HG03521 (cell line): ENCODE results near the gene PREP.

Experiments used
- ATAC-seq: cut with Tn5 transposase; IDR thresholded peaks from one replicate; pipeline ENCODE4 v1.9.1; 2021; ENCODE audit warnings: mild to moderate bottlenecking, moderate library complexity; ENCODE audit not compliant: unreplicated experiment

Gene PREP

GRCh38 chr6:105310947-105311346, 91.9 kb downstream of the PREP start:
- no peak for ATAC-seq

- no peak for ATAC-seq
These were observed 92.5 kb downstream of the PREP start for GRCh38 chr6:105310371-105310770.

GRCh38 chr6:105308840-105309239, 94.0 kb downstream of the PREP start:
- no peak for ATAC-seq

- no peak for ATAC-seq
These were observed 97.4 kb downstream of the PREP start for GRCh38 chr6:105305521-105305920.

- no peak for ATAC-seq
These were observed 98.1 kb downstream of the PREP start for GRCh38 chr6:105304825-105305224.

GRCh38 chr6:105304366-105304765, 98.5 kb downstream of the PREP start:
- no peak for ATAC-seq

- no peak for ATAC-seq
These were observed 100.2 kb downstream of the PREP start for GRCh38 chr6:105302617-105303128.

- ATAC-seq, result no peak
These were observed 100.9 kb downstream of the PREP start for GRCh38 chr6:105301756-105302616.

GRCh38 chr6:105301072-105301503, 101.8 kb downstream of the PREP start:
- ATAC-seq, result no peak

GRCh38 chr6:105300090-105300489, 102.8 kb downstream of the PREP start:
- ATAC-seq, result no peak

- ATAC-seq, result no peak
These were observed 108.8 kb downstream of the PREP start for GRCh38 chr6:105294129-105294528.

GRCh38 chr6:105292689-105293339, 110.1 kb downstream of the PREP start:
- no peak for ATAC-seq

GRCh38 chr6:105291525-105291924, 111.4 kb downstream of the PREP start:
- ATAC-seq, result no peak

GRCh38 chr6:105282631-105283585, 120.0 kb downstream of the PREP start:
- ATAC-seq, result no peak

GRCh38 chr6:105280033-105280432, 122.8 kb downstream of the PREP start:
- no peak for ATAC-seq

- ATAC-seq, result no peak
These were observed 123.4 kb downstream of the PREP start for GRCh38 chr6:105279463-105279862.

- ATAC-seq, result no peak
These were observed 124.1 kb downstream of the PREP start for GRCh38 chr6:105278813-105279212.

- no peak for ATAC-seq
These were observed 124.8 kb downstream of the PREP start for GRCh38 chr6:105278035-105278434.

GRCh38 chr6:105276374-105276773, 126.5 kb downstream of the PREP start:
- ATAC-seq, result no peak

GRCh38 chr6:105275542-105275941, 127.3 kb downstream of the PREP start:
- ATAC-seq, result no peak

GRCh38 chr6:105274678-105275077, 128.2 kb downstream of the PREP start:
- ATAC-seq, result no peak
